ENCODE data around the gene CASP6. TPM values are rescaled to one million over a fixed set of nuclear protein-coding genes. Genes with fewer than 3 reads are reported as not detected.

The CASP6 gene
- total RNA-seq, 1 experiment from 2014 or later = 27.0 TPM

Other genes with a start within 250 kb of the CASP6 start
- gene MCUB, start 143.2 kb downstream of the CASP6 start, total RNA-seq (2014; rRNA removed; shearing (Covaris generic)) = 39.9 and 46.1 TPM in 2 replicates
- gene PLA2G12A, start 26.6 kb upstream of the CASP6 start, total RNA-seq (2014; rRNA removed; shearing (Covaris generic)) = 20.5 and 22.6 TPM in 2 replicates
- gene CFI, start 98.6 kb upstream of the CASP6 start, total RNA-seq (2014; rRNA removed; shearing (Covaris generic)) = 23.6 and 27.0 TPM in 2 replicates
- gene GAR1, start 112.3 kb upstream of the CASP6 start, total RNA-seq (2014; rRNA removed; shearing (Covaris generic)) = 23.8 and 24.6 TPM in 2 replicates
- gene RRH, start 124.5 kb upstream of the CASP6 start, total RNA-seq (2014; rRNA removed; shearing (Covaris generic)) = not detected in 2 replicates
- gene LRIT3, start 144.7 kb upstream of the CASP6 start, total RNA-seq (2014; rRNA removed; shearing (Covaris generic)) = 0.03 and 0.20 TPM in 2 replicates
- gene EGF, start 209.4 kb upstream of the CASP6 start, total RNA-seq (2014; rRNA removed; shearing (Covaris generic)) = 0.06 TPM in 1 of 2 replicates, not detected in the other

Measured in SJCRH30 (cell line).